GM18498 (cell line): ENCODE measurements around the gene PDCL3.

Experiments used
- ATAC-seq: cut with Tn5 transposase; IDR thresholded peaks from one replicate; pipeline ENCODE4 v1.9.1; 2021; ENCODE audit warnings: mild to moderate bottlenecking, moderate library complexity; ENCODE audit not compliant: unreplicated experiment

Gene PDCL3

GRCh38 chr2:100611079-100612029 is 48.6 kb downstream of the PDCL3 start:
- ATAC-seq: no peak

DNA sequence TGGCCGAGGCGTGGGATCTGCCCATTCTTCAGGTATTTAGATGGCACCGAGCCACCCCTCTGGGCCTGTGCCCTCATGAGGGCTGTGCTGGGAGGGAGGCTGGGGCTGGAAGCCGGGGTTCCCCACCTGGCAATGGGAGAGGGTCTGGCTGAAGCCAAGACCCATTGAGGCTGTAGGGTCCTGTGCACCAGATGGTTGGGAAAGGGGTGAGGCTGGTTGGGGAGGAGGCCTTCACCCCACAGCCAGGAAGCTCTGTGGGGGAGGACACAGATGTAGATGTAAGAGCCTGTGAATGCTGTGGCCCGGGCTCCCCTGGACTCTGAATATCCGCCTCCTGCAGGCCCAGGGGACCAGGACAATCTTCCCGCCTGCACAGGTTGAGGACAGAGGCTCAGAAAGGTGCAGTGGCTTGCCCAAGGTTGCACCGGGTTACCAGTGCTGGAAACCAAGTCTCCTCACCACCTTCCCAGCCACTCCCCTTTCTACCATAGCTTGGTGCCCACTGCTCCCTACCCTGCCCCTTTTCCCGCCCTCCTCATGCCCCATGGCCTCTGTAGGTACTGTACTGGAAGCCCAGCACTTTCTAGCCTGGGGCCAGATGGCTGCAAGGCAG is 49.7 kb downstream of the PDCL3 start:
- ATAC-seq: no peak

DNA sequence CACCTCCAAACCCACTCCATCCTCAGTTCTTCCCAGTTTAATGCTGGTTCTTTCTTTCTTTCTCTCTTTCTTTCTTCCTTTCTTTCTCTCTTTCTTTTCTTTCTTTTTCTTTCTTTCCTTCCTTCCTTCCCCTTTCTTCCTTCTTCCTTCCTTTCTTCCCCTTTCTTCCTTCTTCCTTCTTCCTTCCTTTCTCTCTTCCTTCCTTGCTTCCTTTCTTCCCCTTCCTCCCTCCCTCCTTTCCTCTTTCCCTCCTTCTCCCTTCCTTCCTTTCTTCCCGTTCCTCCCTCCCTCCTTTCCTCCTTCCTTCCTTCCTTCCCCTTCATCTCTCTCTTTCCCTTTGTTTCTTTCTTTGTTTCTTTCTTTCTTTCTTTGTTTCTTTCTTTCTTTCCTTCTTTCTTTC is 50.9 kb downstream of the PDCL3 start:
- no peak for ATAC-seq

GRCh38 chr2:100614455-100615000 is 51.7 kb downstream of the PDCL3 start:
- ATAC-seq: no peak

GRCh38 chr2:100615471-100615870 is 52.7 kb downstream of the PDCL3 start:
- no peak for ATAC-seq

DNA sequence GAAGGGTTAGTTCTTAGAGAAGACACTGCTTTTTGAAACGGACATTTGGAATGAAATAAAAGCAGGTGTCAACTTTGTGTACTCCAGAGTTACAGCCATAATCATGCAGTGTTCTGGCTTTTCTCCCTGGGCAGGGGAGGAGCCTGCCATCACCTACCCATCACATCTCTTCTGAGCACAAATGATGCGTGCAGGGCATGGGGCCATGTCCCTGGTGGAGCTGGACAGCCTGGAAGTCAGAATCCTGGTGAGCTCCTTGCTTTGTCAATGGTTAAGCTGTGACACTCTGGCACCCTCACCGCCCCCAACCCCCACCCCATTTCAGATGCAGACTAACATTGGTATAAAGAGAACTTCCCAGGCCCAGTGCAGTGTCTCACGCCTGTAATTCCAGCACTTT is 53.1 kb downstream of the PDCL3 start:
- ATAC-seq: no peak

DNA sequence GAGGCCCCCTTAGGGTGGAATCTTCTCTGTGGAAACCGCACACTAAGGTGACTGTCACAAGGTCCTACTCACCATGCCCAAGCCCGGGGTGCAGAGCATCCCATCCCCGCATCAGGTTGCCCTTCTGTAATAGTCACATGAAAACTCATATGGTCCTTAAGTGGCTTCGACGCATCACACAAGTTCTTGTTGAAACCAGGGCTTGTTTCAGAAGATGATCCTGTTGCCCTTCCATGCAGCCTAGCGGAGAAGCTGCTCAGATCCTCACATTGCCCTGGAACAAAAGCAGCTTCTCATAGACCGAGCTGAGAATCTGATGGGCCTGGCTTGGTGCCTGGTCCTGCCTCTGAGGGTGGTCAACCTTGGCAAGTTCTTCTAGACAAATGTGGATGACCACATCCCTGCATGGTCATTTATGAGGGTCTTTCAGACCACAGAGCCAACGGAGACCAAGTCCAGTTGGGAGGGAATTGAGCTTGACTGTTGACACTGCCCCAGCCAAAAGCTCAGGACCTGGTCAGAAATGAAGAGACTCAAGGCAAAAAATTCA is 54.1 kb downstream of the PDCL3 start:
- ATAC-seq: no peak

DNA sequence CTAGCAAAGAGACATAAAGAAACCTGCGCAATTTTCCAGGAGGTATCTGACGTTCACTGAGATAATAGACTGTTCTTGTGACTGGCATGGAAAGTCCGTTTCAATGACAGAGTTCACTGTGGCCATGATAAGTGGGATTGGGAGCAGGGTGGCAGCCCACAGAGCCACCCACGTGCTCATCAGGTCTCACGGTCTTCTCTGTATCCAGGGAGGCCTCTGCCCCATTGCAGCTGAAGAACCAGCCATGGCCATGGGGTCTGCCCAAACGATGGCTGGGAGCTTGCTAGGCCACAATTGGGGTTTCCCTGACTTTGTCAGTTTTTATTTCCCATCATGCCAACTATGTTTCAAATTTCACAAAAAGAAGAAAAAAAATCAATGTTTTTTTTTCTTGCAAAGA is 57.2 kb downstream of the PDCL3 start:
- no peak for ATAC-seq

- ATAC-seq: no peak
These were observed 57.7 kb downstream of the PDCL3 start for GRCh38 chr2:100620481-100620880.

DNA sequence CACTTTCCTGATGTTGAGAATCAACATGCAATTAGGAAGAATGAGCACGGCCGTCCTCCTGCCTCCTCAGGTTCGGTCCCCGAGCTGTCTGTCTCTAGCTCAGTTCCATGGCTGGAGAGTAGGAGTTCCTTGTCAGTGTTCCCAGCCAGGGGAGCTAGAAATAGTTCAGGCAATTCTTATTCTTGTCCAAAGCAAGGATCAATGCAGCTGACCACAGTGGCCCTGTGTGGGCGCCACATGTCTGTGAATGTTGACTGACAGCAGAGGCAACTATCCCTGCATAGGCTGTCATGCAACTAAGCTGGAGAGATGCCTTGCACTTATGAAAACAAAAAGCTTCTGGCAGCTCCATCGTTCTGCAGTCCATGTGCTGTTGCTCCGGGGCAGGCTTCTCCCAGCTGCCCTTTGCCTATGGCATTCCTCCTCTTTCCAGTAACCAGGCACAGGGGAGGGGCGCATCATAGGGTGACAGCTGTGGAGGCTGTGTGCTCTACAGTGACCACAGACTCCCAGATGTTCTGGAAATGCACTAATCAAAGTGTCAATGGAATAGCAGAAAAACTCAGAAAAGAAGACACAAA is 58.7 kb downstream of the PDCL3 start:
- ATAC-seq: no peak

DNA sequence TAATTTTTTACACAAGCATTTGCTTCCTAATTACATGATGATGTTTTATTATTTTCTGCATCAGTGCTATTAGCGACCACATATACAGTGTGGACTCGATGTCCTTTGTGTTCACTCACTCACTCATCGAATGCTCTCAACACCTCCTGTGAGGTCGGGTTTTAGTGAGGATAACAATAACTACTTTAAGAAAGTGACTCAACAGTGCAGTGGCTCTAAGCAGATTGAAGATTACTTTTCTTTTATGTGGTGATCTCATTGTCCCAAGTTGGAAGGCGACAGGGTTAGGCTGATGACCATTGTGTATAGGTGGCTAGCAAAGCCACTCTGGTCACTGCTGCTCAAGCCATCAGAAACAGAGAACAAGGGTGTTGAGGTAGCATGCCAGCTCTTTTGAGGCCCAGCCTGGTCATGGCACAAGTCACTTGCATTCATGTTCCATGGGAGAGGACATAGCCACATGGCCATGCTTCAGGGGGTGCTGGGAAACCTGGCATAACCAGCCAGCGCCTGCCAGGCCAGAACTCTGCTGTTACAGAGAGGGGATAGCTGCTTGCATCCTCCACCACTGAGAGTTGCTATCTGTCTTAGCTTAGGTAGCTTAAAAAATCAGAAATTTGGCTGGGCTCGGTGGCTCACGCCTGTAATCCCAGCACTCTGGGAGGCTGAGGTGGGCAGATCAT is 60.4 kb downstream of the PDCL3 start:
- ATAC-seq: no peak

- ATAC-seq: no peak
These were observed 61.1 kb downstream of the PDCL3 start for GRCh38 chr2:100623930-100624329.

DNA sequence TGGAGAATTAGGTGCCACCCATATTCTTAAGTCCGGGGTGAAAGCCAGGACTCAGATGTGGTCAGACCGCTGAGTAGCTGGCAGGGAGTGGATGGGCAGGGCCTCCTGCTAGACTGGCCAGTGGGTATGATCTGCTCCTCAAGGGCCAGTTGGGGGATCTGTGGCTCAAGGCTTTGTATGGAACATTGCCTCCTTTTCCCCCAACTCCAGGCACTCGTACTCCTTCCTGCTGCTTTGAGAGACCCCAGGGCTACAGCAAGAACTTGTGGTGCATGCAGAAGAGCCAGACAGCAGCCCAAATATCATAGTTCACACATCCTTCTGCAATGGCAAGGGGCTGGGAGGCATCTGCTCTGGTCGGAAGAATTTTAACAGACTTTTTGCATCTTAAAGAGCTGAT is 61.7 kb downstream of the PDCL3 start:
- no peak for ATAC-seq

GRCh38 chr2:100625717-100626116 is 62.9 kb downstream of the PDCL3 start:
- no peak for ATAC-seq
